COLO668 (cell line): ENCODE results near the gene RANGAP1.

Experiments used
- DNase-seq: peaks from one replicate; lab custom pipeline; 2025; ENCODE audit not compliant: unreplicated experiment; lab: John Stamatoyannopoulos, UW

RANGAP1 gene

DNA sequence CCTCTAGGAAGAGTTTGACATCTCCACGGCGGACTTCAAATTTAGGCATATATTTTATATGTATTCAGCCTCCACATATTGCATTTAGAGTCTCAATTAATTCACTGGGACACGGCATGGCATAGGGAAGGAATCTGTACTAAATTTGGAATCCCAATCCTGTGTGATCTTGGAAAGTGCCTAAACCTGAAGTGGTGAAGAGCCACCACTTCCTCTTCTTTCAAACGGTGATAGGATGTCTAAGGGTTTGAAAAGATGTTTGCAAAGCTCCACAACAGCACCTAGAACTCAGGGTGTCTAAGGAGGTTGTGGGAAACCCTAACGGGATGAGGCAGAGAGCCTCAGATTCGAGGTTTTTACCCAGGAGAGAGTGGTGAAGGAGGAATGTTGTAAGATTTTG is 81.9 kb downstream of the RANGAP1 start:
- DNase-seq = no peak

DNA sequence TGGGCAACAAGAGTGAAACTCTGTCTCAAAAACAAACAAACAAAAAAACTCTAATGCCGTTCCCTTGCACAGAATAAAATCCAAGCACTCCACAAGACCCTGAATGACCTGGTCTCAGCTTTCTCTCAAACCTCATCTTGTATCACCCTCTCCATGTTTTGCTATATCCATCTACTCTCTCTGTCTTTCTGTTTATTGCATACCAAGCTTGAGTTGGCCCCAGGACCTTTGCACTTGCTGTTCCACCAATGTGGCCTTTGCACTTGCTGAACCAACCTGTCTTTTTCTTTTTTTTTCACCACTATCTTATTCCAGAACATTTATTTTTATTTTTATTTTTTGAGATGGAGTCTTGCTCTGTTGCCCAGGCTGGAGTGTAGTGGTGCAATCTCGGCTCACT is 82.9 kb downstream of the RANGAP1 start:
- no peak for DNase-seq

DNA sequence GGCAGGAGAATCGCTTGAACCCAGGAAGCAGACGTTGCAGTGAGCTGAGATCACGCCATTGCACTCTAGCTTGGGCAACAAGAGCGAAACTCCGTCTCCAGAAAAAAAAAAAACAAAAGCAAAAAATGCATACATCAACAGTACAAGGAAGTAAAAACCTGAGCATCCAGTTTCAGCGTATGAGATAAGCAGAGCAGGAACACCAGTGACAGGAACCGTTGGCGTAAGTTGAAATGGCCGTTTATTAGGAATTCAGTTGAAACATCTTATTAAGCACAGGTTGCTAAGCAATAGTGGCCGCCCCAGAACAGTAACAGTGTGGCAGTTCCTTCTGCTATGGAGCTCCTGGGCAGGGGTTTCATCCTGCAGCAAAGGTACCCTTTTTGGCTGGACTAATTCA is 84.8 kb downstream of the RANGAP1 start:
- DNase-seq = no peak

DNA sequence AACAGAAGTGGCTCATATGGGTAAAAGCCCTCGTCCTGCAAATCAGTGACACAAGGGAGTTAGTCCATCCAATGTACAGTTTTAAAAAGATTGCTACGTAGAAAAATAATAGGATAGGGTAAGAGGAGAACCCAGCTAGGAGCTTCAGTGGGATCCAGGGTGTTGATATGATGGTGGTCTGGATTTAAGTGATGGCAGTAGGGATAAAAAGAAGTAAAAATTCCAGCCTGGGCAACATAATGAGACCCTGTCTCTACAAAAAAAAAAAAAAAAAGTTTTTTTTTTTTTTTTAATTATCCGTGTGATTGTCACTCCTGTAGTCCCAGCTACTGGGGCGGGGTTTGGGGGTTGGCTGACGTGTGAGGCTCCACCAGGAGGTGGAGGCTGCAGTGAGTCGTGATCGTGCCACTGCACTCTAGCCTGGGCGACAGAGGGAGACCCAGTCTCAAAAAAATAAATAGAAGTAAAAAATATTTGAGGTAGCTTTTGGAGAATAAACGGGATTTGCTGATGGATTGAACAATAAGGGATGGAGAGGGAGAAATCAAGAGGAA is 87.9 kb downstream of the RANGAP1 start:
- peak; percentile 35 for DNase-seq

DNA sequence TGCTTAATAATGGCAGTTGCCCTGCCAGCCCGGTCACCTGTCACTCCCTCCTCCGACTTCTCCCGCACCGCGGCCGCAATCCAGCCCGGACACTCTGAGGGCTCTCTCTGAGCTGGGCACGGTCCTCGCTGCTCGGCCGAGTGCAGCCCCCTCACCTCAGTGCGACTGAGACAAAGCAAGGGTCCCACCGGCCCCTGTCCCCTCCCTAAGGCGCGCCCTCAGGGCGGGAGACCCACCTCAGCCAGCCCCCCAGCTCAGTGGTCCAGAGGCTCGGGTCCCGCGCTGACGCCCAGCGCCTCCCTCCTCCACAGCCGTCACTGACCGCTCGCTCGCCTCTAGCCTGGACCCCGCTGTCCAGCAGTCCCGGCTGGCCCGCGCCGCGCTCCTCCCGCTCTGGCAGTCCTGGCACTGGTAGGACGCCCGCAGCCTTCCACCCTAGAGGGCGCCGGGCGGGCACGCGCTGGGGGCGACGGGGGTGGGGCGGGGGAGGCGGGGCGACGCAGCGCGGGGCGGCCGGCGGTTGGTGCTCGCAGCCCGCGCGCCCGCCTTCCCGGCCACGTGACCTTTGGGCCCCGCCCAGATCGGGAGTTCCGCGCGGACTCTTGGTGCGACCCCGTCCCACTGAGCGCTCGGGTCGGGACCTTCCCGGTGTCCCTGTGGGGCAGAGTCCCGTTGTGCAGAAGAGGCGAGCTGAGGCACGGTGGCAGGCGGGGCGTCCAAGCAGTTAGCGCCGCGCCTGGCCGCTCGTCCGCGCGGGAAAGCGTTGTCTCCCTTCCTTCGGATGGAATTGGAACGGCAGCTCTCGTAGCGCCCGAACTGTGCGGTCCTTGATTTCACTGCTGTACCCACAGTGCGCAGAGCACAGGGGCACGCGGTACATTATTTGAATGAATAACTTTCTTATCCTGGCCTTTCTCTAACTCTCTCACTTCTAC is 88.7 kb downstream of the RANGAP1 start:
- peak; percentile 88 for DNase-seq
